K562 (cell line): ENCODE results near the gene MIEF2. TPM values are rescaled to one million over a fixed set of nuclear protein-coding genes. Genes with fewer than 3 reads are reported as not detected.

Source experiments
- CC2D1A ChIP-seq: fragments of 450-650 bp; IDR thresholded peaks from 2 replicates; pipeline ENCODE4 v1.6.1; 2017; ENCODE audit warnings: mild to moderate bottlenecking
- DEAF1 ChIP-seq: fragments of 450-650 bp; formaldehyde crosslinking; IDR thresholded peaks from 2 replicates; pipeline ENCODE4 v1.4.0; 2020; ENCODE audit warnings: mild to moderate bottlenecking, moderate library complexity
- FOXO4 ChIP-seq: fragments of 450-650 bp; formaldehyde crosslinking; IDR thresholded peaks from 2 replicates; pipeline ENCODE4 v1.4.0; 2020; ENCODE audit warnings: mild to moderate bottlenecking, moderate library complexity
- JUND ChIP-seq, 2 experiments: IDR thresholded peaks; 2 replicates in 1 of 2; 3 replicates in 1 of 2; pipeline ENCODE4 v1.6.1; 2011; ENCODE audit warnings: borderline replicate concordance in 2 of 2, low read depth in 2 of 2, low read length in 2 of 2, improper control_type of control experiment in 1 of 2, missing biosample characterization in 1 of 2, missing genetic modification characterization in 1 of 2, missing genetic modification reagents in 1 of 2
- KLF16 ChIP-seq: IDR thresholded peaks from 2 replicates; pipeline ENCODE4 v1.6.1; 2016; ENCODE audit warnings: antibody characterized with exemption
- SMC3 ChIP-seq: conservative IDR thresholded peaks from 2 replicates; pipeline ENCODE4 v1.6.1; 2011; ENCODE audit warnings: low read depth, low read length, improper control_type of control experiment; ENCODE audit not compliant: insufficient read depth
- TFAP4 ChIP-seq: sonication (generic); formaldehyde crosslinking; IDR thresholded peaks from 2 replicates; pipeline ENCODE4 v1.8.0; 2022; ENCODE audit warnings: missing genetic modification reagents, mild to moderate bottlenecking, moderate library complexity, borderline replicate concordance
- TRIM24 ChIP-seq, 2 experiments: fragments of 450-650 bp; IDR thresholded peaks; 2 replicates each; pipeline ENCODE4 v1.6.1; 2016
- ZBTB7A ChIP-seq: IDR thresholded peaks from 2 replicates; pipeline ENCODE4 v1.6.1; 2011; ENCODE audit warnings: low read depth, mild to moderate bottlenecking, low read length, moderate library complexity, borderline replicate concordance; ENCODE audit not compliant: control insufficient read depth
- polyA plus RNA-seq, 8 experiments: library from polyadenylated mRNA; depleted of rRNA in 4 of 8; stranded (reverse) in 5 of 8; unstranded in 3 of 8; fragments of >200 nt; fragmentation: Nextera tagmentation in 2 of 8; fragmentation: Illumina TruSeq in 1 of 8; extraction: Ambion mirVana in 2 of 8; extraction: Trizol in 1 of 8; gene quantifications; 2 replicates each; pipeline versions ENCODE4 v1.2.1 to v1.2.3, GENCODE V29; 2011 to 2014; ENCODE audit warnings: inconsistent platforms in 1 of 8, missing spikeins in 1 of 8
- total RNA-seq, 7 experiments: library from RNA; depleted of rRNA in 6 of 7; stranded (reverse); fragments of >200 nt in 6 of 7; fragmentation: Illumina TruSeq in 2 of 7; extraction: Trizol in 2 of 7; gene quantifications; 2 replicates each; pipeline versions ENCODE4 v1.2.1 to v1.2.3, GENCODE V29; 2011 to 2021; ENCODE audit warnings: low replicate concordance in 1 of 7

MIEF2 gene
- total and polyA plus RNA-seq, 9 of the 15 experiments (the other 6 are each of a cell fraction or from before 2014, with no cell fraction given), result 0.10 to 8.2 (median 2.4) TPM

GRCh38 chr17:18217412-18218015 is 42.9 kb upstream of the MIEF2 start (continued):
- TF ChIP-seq SMC3 (peak; percentile 78), CC2D1A (0 out of 2 replicates have a peak, but pooled peaks have one; percentile 16), JUND (IDR thresholded peaks at IDR 0.05; ENCODE audit: borderline replicate concordance, low read depth, low read length) (0 out of 2 replicates have a peak, but pooled peaks have one; percentile 18), JUND (tag; IDR thresholded peaks at IDR 0.05; ENCODE audit: borderline replicate concordance, low read depth, low read length) (no peak), TFAP4 (CRISPR knock-in tag) (peak; percentile 54; the same call in 1 of the 2 replicates), DEAF1 (CRISPR knock-in tag) (0 out of 2 replicates have a peak, but pooled peaks have one; percentile 31), ZBTB7A (peak; percentile 51; the same call in 1 of the 2 replicates), KLF16 (0 out of 2 replicates have a peak, but pooled peaks have one; percentile 9), FOXO4 (CRISPR knock-in tag) (no peak), TRIM24 (IDR thresholded peaks at IDR 0.05) (no peak)
